Measurements from ENCODE around the gene UMAD1.

The UMAD1 gene

GRCh38 chr7:7761340-7761973 is 120.9 kb downstream of the UMAD1 start:
- peak; percentile 88 for FAIRE-seq
- DNase-seq (ENCODE audit: insufficient read length, low spot score), result no peak

- DNase-seq (ENCODE audit: insufficient read length, low spot score) (no peak), FAIRE-seq (peak; percentile 97)
Observed at GRCh38 chr7:7761974-7762779, 121.6 kb downstream of the UMAD1 start.

GRCh38 chr7:7764520-7765396 is 124.2 kb downstream of the UMAD1 start:
- no peak for FAIRE-seq
- no peak for DNase-seq (ENCODE audit: insufficient read length, low spot score)

- FAIRE-seq, result no peak
- no peak for DNase-seq (ENCODE audit: insufficient read length, low spot score)
Observed at GRCh38 chr7:7765422-7765821, 124.9 kb downstream of the UMAD1 start.

- DNase-seq (ENCODE audit: insufficient read length, low spot score) (no peak), FAIRE-seq (no peak)
Observed at GRCh38 chr7:7766671-7767070, 126.1 kb downstream of the UMAD1 start.

- FAIRE-seq (no peak), DNase-seq (ENCODE audit: insufficient read length, low spot score) (no peak)
Observed at GRCh38 chr7:7768977-7769709, 128.6 kb downstream of the UMAD1 start.

- DNase-seq (ENCODE audit: insufficient read length, low spot score) (no peak), FAIRE-seq (no peak)
Observed at GRCh38 chr7:7769710-7770627, 129.4 kb downstream of the UMAD1 start.

GRCh38 chr7:7771452-7771851 is 130.9 kb downstream of the UMAD1 start:
- FAIRE-seq (no peak), DNase-seq (ENCODE audit: insufficient read length, low spot score) (no peak)

GRCh38 chr7:7772397-7772821 is 131.9 kb downstream of the UMAD1 start:
- peak; percentile 86 for FAIRE-seq
- no peak for DNase-seq (ENCODE audit: insufficient read length, low spot score)

GRCh38 chr7:7773334-7774309 is 133.1 kb downstream of the UMAD1 start:
- FAIRE-seq, result peak; percentile 86
- DNase-seq (ENCODE audit: insufficient read length, low spot score), result no peak

GRCh38 chr7:7779888-7780287 is 139.3 kb downstream of the UMAD1 start:
- FAIRE-seq (peak; percentile 8), DNase-seq (ENCODE audit: insufficient read length, low spot score) (no peak)

- FAIRE-seq, result no peak
Observed at GRCh38 chr7:7783001-7783400, 142.4 kb downstream of the UMAD1 start.

GRCh38 chr7:7785344-7785973 is 144.9 kb downstream of the UMAD1 start:
- DNase-seq (ENCODE audit: insufficient read length, low spot score) (no peak), FAIRE-seq (no peak)

More at GRCh38 chr7:7783001-7783400, 142.4 kb downstream of the UMAD1 start:
- DNase-seq (ENCODE audit: insufficient read length, low spot score), result no peak

GRCh38 chr7:7786595-7786994 is 146.0 kb downstream of the UMAD1 start:
- DNase-seq (ENCODE audit: insufficient read length, low spot score), result no peak
- no peak for FAIRE-seq

GRCh38 chr7:7789551-7789988 is 149.0 kb downstream of the UMAD1 start:
- no peak for DNase-seq (ENCODE audit: insufficient read length, low spot score)
- peak; percentile 68 for FAIRE-seq

GRCh38 chr7:7790041-7790741 is 149.6 kb downstream of the UMAD1 start:
- DNase-seq (ENCODE audit: insufficient read length, low spot score), result no peak
- no peak for FAIRE-seq

GRCh38 chr7:7791523-7791922 is 151.0 kb downstream of the UMAD1 start:
- no peak for FAIRE-seq
- no peak for DNase-seq (ENCODE audit: insufficient read length, low spot score)
